H1 (cell line): Measurements from ENCODE around the gene TRPM1. TPM values are rescaled to one million over a fixed set of nuclear protein-coding genes. Genes with fewer than 3 reads are reported as not detected.

Source experiments
- CHD2 ChIP-seq: IDR thresholded peaks from 2 replicates; pipeline ENCODE4 v1.6.1; 2012; ENCODE audit warnings: low read length, improper control_type of control experiment
- EP300 ChIP-seq, 2 experiments: IDR thresholded peaks; 1 replicate in 1 of 2; 2 replicates in 1 of 2; pipeline ENCODE4 v1.6.1; 2011 to 2012; ENCODE audit warnings: low read depth in 2 of 2, low read length in 2 of 2, mild to moderate bottlenecking in 2 of 2, borderline replicate concordance in 1 of 2, inconsistent platforms in 1 of 2, moderate library complexity in 1 of 2
- NRF1 ChIP-seq: IDR thresholded peaks from 2 replicates; pipeline ENCODE4 v1.6.1; 2011; ENCODE audit warnings: mild to moderate bottlenecking, low read depth, low read length, improper control_type of control experiment
- RFX5 ChIP-seq: IDR thresholded peaks from 2 replicates; pipeline ENCODE4 v1.6.1; 2011; ENCODE audit warnings: low read depth, low read length, improper control_type of control experiment, borderline replicate concordance
- SAP30 ChIP-seq: fragments of 300-600 bp; sonication (generic); IDR thresholded peaks from 2 replicates; pipeline ENCODE4 v1.7.1; 2012; ENCODE audit warnings: low read length, moderate library complexity, mild to moderate bottlenecking, inconsistent platforms; ENCODE audit not compliant: insufficient read depth, insufficient replicate concordance
- SRF ChIP-seq: IDR thresholded peaks from 2 replicates; pipeline ENCODE4 v1.6.1; 2011; ENCODE audit warnings: mild to moderate bottlenecking, low read depth, low read length, moderate library complexity
- SUZ12 ChIP-seq: fragments of 200-600 bp; sonication (generic); IDR thresholded peaks from 2 replicates; pipeline ENCODE4 v1.6.1; 2012; ENCODE audit warnings: mild to moderate bottlenecking, inconsistent platforms, low read length, moderate library complexity, mixed read lengths
- TEAD4 ChIP-seq: IDR thresholded peaks from 2 replicates; pipeline ENCODE4 v1.6.1; 2012; ENCODE audit warnings: low read depth, low read length, inconsistent platforms, mixed read lengths
- ZNF274 ChIP-seq: IDR thresholded peaks from 2 replicates; pipeline ENCODE4 v1.7.0; 2012; ENCODE audit warnings: low read length, borderline replicate concordance; ENCODE audit errors: extremely low read depth
- polyA plus RNA-seq, 7 experiments: library from polyadenylated mRNA; depleted of rRNA in 3 of 7; stranded (reverse) in 5 of 7; unstranded in 2 of 7; fragments of >200 nt in 5 of 7; fragments of 200-250 nt in 2 of 7; gene quantifications; 1 replicate in 5 of 7; 2 replicates in 1 of 7; 4 replicates in 1 of 7; pipeline versions ENCODE4 v1.2.1 to v1.2.3, GENCODE V29; 2011 to 2013; ENCODE audit warnings: missing spikeins in 2 of 7, mixed read lengths in 2 of 7
- total RNA-seq: library from RNA; stranded (reverse); fragmentation: NEBNext Ultra II Directional; extraction: Animal tissue kit (Norgen Biotek cat#: 25700); gene quantifications from 2 replicates; pipeline ENCODE4 v1.2.1, GENCODE V29; 2021

TRPM1 gene
- total and polyA plus RNA-seq, 2 of the 8 experiments (the other 6 are each of a cell fraction or from before 2014, with no cell fraction given) = 0.05 TPM; not detected in 1

GRCh38 chr15:31136607-31137328 lies 35.2 kb upstream of the TRPM1 start (continued):
- TF ChIP-seq EP300 (IDR thresholded peaks at IDR 0.05; ENCODE audit: borderline replicate concordance in 1 of 2, low read depth in 2 of 2, low read length in 2 of 2) (no peak), SAP30 (no peak), RFX5 (no peak), SRF (no peak), NRF1 (no peak), CHD2 (no peak), SUZ12 (no peak), ZNF274 (no peak), TEAD4 (no peak)
